ENCODE measurements around the gene UACA. TPM values are rescaled to one million over a fixed set of nuclear protein-coding genes. Genes with fewer than 3 reads are reported as not detected.

The UACA gene
- total RNA-seq, 2 donors from 2014 or later = 49.7 to 67.1 TPM

- H3K27ac ChIP-seq (ENCODE audit: low read depth, low read length) = no peak overlapping the region
- H3K4me1 ChIP-seq (ENCODE audit: control insufficient read depth, insufficient read depth, low read length) = no peaks in the 10 kb centered on the region
- no peak overlapping the region for H3K27ac Mint-ChIP-seq
- TF ChIP-seq CTCF (conservative IDR thresholded peaks at IDR 0.05) = no peak
- H3K27me3 Mint-ChIP-seq (ENCODE audit: insufficient read depth) = peaks cover 2% of the 10 kb centered on the region
- no peaks in the 10 kb centered on the region for H3K27me3 ChIP-seq (ENCODE audit: control insufficient read depth, insufficient read depth, low read length, poor library complexity, severe bottlenecking)
- no peaks in the 10 kb centered on the region for H3K36me3 Mint-ChIP-seq (ENCODE audit: low read depth)
- H3K4me3 Mint-ChIP-seq = no peak overlapping the region
- no peaks in the 10 kb centered on the region for H3K9me3 Mint-ChIP-seq
- H3K4me1 Mint-ChIP-seq = peaks cover 4% of the 10 kb centered on the region
- no peaks in the 10 kb centered on the region for H3K36me3 ChIP-seq (ENCODE audit: control insufficient read depth, insufficient read depth, low read length)
- no peak overlapping the region for H3K4me3 ChIP-seq (ENCODE audit: low read length)
- H3K9ac ChIP-seq (ENCODE audit: extremely low read depth, low read length, poor library complexity, severe bottlenecking) = no peak overlapping the region
- H3K9me3 ChIP-seq (ENCODE audit: control insufficient read depth, low read length) = no peaks in the 10 kb centered on the region
- WGBS, 2 experiments (ENCODE audit: insufficient coverage in 1 of 2, insufficient read length in 1 of 2) = 89 to 100% methylated on average over 4 of the region's 4 CpGs
- DNase-seq = no peak
Observed at GRCh38 chr15:70611286-70611685, 152.1 kb downstream of the UACA start.

GRCh38 chr15:70610541-70610940, 152.8 kb downstream of the UACA start:
- H3K27ac Mint-ChIP-seq = no peak overlapping the region
- H3K4me1 Mint-ChIP-seq = peaks cover 2% of the 10 kb centered on the region
- Histone ChIP-seq H3K4me1 (ENCODE audit: control insufficient read depth, insufficient read depth, low read length) (no peaks in the 10 kb centered on the region), H3K4me3 (ENCODE audit: low read length) (no peak overlapping the region), H3K9ac (ENCODE audit: extremely low read depth, low read length, poor library complexity, severe bottlenecking) (no peak overlapping the region), H3K36me3 (ENCODE audit: control insufficient read depth, insufficient read depth, low read length) (no peaks in the 10 kb centered on the region), H3K27ac (ENCODE audit: low read depth, low read length) (no peak overlapping the region), H3K9me3 (ENCODE audit: control insufficient read depth, low read length) (no peaks in the 10 kb centered on the region), H3K27me3 (ENCODE audit: control insufficient read depth, insufficient read depth, low read length, poor library complexity, severe bottlenecking) (no peaks in the 10 kb centered on the region)
- no peaks in the 10 kb centered on the region for H3K36me3 Mint-ChIP-seq (ENCODE audit: low read depth)
- H3K27me3 Mint-ChIP-seq (ENCODE audit: insufficient read depth) = peaks cover 2% of the 10 kb centered on the region
- DNase-seq = no peak
- TF ChIP-seq CTCF (conservative IDR thresholded peaks at IDR 0.05) = no peak
- 95 to 100% methylated on average over 1 to 2 of the region's 2 CpGs for WGBS, 2 experiments (ENCODE audit: insufficient coverage in 1 of 2, insufficient read length in 1 of 2)
- no peaks in the 10 kb centered on the region for H3K9me3 Mint-ChIP-seq
- no peak overlapping the region for H3K4me3 Mint-ChIP-seq

- peaks cover 2% of the 10 kb centered on the region for H3K27me3 Mint-ChIP-seq (ENCODE audit: insufficient read depth)
- no peaks in the 10 kb centered on the region for H3K36me3 Mint-ChIP-seq (ENCODE audit: low read depth)
Observed at GRCh38 chr15:70609889-70610288, 153.5 kb downstream of the UACA start.

More at GRCh38 chr15:70609889-70610288, 153.5 kb downstream of the UACA start:
- Histone ChIP-seq H3K27me3 (ENCODE audit: control insufficient read depth, insufficient read depth, low read length, poor library complexity, severe bottlenecking) (no peaks in the 10 kb centered on the region), H3K4me1 (ENCODE audit: control insufficient read depth, insufficient read depth, low read length) (no peaks in the 10 kb centered on the region), H3K27ac (ENCODE audit: low read depth, low read length) (no peak overlapping the region), H3K9me3 (ENCODE audit: control insufficient read depth, low read length) (no peaks in the 10 kb centered on the region), H3K4me3 (ENCODE audit: low read length) (no peak overlapping the region), H3K9ac (ENCODE audit: extremely low read depth, low read length, poor library complexity, severe bottlenecking) (no peak overlapping the region), H3K36me3 (ENCODE audit: control insufficient read depth, insufficient read depth, low read length) (no peaks in the 10 kb centered on the region)
- no peaks in the 10 kb centered on the region for H3K9me3 Mint-ChIP-seq
- TF ChIP-seq CTCF (conservative IDR thresholded peaks at IDR 0.05) = no peak
- H3K27ac Mint-ChIP-seq = no peak overlapping the region
- no peak overlapping the region for H3K4me3 Mint-ChIP-seq
- no peak for DNase-seq
- 90 to 100% methylated on average over 10 of the region's 10 CpGs for WGBS, 2 experiments (ENCODE audit: insufficient coverage in 1 of 2, insufficient read length in 1 of 2)
- peaks cover 6% of the 10 kb centered on the region for H3K4me1 Mint-ChIP-seq
